Suppressor macrophage treated with lipopolysaccharide for 4 hours (primary cell): ENCODE results near the gene SPANXA1.
"Not testable (repeated sequence)": the region's sequence is repeated elsewhere in the genome, so short reads cannot be mapped to it uniquely, and the experiment has no call there.

ENCODE experiments used
- DNase-seq: peaks from one replicate; pipeline ENCODE4 v3.0.0-alpha.2; 2020

SPANXA1 gene, protein sequence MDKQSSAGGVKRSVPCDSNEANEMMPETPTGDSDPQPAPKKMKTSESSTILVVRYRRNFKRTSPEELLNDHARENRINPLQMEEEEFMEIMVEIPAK

GRCh38 chrX:141584638-141585037, at the start of gene SPANXA1:
Gene SPANXA1 (minus strand): TSS chrX:141584738. CDS start chrX:141584678, 60 bp downstream.
- DNase-seq: not testable (repeated sequence)

DNA sequence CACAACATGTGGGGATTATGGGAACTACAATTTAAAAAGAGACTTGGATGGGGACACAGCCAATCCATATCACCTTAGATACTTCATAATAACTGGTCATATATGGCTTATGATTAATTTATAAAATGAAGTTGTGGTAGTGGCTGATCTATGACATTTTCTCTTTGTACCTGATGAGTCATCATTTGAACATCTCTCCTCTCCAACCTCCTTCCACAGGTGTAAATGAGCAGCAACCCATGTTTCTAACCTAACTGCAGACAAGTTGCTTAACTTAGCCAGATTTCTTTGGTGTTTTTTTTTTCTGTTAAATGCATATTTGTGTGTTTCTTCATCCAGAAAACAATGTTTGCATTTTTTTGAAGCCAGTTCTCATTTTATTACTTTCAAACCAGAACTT, 47.6 kb upstream of the SPANXA1 start:
- no peak for DNase-seq

- no peak for DNase-seq
Measured at GRCh38 chrX:141619336-141619735, 34.8 kb upstream of the SPANXA1 start.

- DNase-seq: no peak
Measured at GRCh38 chrX:141609111-141609510, 24.6 kb upstream of the SPANXA1 start.

GRCh38 chrX:141589408-141589807, 4.9 kb upstream of the SPANXA1 start, which contains the start of gene SPANXA2:
Gene SPANXA2 (plus strand): TSS chrX:141589708. CDS start chrX:141589768, 60 bp downstream.
- not testable (repeated sequence) for DNase-seq

- DNase-seq: not testable (repeated sequence)
Measured at GRCh38 chrX:141542551-141542950, 42.0 kb downstream of the SPANXA1 start.
